GM21390 (cell line): Measurements from ENCODE around the gene TUT1.
"Not testable (repeated sequence)": the region's sequence is repeated elsewhere in the genome, so short reads cannot be mapped to it uniquely, and the experiment has no call there.

ENCODE experiments used
- ATAC-seq: cut with Tn5 transposase; IDR thresholded peaks from one replicate; pipeline ENCODE4 v1.9.1; 2021; ENCODE audit not compliant: unreplicated experiment

The TUT1 gene, protein sequence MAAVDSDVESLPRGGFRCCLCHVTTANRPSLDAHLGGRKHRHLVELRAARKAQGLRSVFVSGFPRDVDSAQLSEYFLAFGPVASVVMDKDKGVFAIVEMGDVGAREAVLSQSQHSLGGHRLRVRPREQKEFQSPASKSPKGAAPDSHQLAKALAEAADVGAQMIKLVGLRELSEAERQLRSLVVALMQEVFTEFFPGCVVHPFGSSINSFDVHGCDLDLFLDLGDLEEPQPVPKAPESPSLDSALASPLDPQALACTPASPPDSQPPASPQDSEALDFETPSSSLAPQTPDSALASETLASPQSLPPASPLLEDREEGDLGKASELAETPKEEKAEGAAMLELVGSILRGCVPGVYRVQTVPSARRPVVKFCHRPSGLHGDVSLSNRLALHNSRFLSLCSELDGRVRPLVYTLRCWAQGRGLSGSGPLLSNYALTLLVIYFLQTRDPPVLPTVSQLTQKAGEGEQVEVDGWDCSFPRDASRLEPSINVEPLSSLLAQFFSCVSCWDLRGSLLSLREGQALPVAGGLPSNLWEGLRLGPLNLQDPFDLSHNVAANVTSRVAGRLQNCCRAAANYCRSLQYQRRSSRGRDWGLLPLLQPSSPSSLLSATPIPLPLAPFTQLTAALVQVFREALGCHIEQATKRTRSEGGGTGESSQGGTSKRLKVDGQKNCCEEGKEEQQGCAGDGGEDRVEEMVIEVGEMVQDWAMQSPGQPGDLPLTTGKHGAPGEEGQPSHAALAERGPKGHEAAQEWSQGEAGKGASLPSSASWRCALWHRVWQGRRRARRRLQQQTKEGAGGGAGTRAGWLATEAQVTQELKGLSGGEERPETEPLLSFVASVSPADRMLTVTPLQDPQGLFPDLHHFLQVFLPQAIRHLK

DNA sequence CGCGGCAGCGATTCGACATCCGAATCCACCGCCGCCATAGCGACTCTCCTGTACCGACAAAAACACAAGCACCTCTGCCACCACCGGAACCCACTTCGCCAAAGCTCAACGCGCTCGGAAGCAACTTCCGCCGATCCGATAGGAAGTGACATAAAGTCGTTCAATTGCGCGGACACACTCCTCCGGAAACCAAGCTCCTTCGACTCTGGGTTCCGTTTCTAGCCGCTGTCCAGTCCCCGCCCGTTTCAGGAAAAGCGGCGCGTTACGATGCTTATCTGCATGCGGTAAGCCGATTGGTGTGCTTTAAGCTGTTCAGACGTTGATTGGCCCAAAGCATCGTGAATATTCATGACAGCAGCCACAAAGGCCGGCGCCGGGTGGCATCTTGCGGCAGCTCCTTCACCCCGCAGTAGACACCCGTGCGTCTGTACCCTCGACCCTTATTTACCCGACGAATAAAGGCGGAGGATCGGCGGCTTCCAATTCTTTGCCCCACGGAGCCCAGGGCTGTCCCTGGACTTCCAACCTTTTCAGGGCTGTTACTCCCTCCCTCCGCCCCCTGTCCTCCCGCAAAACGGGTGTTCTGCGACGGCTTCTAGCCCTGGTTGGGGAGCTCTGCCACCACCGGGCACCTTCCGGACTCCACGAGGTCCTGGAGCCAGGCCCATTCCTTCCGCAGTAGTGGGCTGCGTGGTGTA is at the start of gene TUT1:
TUT1 (minus strand) TSS at position 76 of the 698 bp plus-strand sequence; CDS start at position 38, 38 bp downstream.
- peak; percentile 86 for ATAC-seq

DNA sequence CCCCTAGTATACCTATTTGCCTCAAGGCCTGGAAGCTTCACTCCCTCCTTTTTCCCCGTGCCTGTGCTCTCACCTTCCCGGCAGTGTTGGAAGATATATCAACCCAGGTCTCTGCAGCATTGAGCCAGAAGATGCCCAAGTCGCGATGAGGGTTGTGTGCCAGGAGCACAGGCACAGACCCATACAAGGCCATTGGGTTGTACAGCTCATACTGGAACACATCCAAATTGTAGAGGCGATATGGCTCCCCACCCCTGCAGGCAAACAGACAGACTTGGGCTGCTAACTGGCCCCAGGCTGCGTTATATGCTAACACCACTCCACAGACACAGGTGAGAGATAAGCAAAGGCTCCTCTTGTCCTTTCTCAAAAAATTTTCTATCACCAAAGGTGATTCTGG is 41.2 kb upstream of the TUT1 start:
- no peak for ATAC-seq

DNA sequence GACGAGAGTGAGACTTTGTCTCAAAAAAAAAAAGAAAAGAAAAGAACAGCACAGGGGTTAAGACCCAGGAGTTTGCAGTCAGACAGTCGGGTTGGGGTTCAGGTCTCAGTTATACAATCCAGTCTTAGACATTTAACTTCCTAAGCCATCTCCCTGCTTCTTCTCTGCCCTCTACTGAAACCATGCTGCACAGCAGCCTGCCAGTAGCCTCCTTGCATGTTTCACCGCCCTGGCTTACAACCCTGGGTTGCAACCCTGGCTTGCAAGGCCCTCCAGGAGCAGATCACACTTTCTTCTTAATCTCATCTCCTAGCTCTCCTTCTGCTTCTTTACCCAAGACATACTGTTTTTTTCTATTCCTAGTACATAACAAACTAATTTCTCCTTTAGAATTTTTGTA is 36.4 kb upstream of the TUT1 start:
- ATAC-seq: no peak

DNA sequence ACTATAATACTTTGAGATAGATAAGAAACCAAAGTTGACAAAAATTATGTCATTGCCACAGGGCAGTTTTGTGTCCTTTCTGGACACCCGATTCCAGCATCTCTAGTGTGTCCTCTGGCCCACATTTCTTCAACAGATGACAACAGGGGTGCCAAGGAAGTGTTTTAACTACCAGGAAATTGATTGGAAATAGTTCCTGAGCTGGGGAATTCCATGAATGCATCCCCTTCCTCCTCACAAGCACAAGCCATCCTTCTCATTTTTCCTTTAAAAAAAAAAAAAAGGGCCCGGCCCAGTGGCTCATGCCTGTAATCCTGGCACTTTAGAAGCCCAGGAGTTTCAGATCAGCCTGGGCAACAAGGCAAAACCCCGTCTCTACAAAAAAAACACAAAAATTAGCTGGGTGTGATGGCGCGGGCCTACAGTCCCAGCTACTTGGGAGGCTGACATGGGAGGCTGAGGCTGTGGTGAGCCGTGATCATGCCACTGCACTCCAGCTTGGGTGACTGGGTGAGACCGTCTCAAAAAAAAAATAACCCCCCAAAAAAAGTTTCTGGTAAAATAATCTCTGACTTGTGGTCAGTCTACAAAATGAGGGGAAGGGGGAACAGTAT is 31.3 kb upstream of the TUT1 start:
- ATAC-seq: no peak

DNA sequence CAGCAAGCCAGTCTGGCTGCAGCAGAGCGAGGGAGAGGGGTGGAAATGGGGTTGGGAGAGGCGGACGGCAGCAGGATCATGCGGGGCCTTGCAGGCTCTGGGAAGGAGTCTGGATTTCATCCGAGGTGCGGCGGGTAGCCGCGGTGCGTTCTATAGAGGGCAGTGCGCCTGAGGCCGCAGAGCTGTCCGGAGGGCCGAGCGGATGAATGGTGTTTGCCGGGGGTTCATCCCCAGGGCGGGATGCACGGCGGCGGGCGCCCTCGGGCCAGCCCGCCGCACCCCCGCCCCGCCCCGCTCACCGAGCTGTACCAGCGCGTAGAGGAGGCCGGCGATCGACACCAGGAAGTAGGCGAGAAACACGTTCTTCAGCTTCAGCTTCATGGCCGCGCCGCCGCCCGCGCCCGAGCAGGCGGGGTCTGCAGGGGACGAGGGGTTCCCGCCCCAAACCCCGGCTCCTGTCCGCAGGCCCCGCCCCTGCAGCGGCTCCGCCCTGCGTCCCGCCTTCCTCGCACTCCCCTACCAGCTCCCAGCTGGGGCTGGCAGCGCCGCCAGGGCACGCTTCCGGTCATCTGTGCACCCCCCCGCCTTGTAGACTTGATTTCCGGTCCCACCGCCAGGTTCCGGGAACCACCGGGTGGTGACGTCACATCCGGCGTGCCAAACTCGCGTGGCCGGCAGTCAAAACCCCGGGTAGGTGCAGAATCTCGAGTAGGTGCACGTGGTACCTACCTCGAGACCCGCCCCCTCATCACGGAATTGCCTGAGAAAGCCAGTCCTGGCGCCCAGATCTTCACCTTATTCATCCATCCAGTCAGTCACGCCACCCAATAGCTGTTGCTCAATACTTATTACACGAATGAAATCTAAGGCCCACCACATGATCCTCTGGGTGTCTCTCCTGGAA is 30.5 kb upstream of the TUT1 start, which contains the start of gene B3GAT3:
B3GAT3 (minus strand) TSS at position 420 of the 904 bp plus-strand sequence; CDS start at position 381, 39 bp downstream.
- peak; percentile 91 for ATAC-seq

DNA sequence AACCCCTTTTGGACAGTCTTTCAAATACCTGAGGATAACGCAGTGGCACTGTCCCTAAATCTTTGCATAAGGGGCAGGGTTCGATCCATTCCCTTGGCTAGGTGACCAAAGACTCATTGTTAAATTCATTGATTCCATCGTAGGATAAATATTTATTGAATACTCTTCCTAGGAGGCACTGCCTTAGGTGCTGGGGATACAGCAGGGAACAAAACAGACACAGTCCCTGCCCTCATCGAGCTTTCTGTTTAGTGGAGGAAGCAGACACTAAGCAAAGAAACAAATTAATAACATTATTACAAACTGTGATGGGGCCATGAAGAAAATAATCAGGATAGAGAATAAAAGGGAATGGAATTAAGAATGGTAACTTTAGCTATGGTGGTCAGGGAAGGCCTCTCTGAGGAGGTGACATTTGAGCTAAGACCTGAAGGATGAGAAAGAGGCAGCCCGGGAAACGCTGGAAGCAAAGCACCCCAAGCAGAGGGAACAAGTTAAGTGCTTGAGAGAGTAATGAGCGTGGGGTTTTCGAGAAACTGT is 29.8 kb upstream of the TUT1 start:
- no peak for ATAC-seq

DNA sequence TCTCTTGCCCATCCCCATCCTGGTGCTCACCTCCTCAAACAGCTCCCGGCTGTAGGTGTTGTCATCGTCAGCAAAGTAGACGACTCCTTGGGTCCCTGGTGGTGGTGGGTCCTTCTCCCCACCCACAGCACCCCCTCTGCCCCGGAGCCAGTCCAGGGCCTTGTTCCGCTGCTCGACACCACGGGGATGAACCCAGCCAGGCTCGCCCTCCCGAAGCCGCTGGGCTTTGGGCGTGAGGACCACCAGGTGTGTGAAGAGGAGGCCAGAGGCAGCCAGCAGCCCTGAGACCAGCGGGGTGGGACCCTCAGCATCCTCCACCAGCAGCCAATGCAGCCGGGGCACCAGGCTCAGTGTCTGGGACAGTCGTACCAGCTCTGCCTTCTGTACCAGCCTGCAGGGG is 25.6 kb upstream of the TUT1 start:
- not testable (repeated sequence) for ATAC-seq

DNA sequence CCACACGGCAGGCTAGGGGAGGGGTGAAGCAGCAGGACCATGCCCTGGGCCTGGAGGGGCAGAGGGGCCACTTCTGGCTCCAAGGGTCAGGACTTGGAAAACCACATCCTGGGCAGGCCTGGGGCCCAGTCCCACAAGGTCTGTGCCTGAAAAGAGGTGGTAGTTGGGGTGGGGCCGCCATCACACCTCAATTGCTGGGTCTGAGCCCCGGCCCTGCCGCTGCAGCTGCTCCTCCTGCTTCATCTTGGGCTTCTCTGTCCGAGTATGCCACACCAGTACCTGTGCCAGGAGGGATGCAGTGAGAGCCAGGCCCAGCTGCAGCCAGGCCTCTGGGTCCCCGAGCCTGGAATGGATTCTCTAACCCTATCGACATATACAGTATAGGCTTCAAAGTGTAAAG is 24.2 kb upstream of the TUT1 start:
- ATAC-seq: no peak

DNA sequence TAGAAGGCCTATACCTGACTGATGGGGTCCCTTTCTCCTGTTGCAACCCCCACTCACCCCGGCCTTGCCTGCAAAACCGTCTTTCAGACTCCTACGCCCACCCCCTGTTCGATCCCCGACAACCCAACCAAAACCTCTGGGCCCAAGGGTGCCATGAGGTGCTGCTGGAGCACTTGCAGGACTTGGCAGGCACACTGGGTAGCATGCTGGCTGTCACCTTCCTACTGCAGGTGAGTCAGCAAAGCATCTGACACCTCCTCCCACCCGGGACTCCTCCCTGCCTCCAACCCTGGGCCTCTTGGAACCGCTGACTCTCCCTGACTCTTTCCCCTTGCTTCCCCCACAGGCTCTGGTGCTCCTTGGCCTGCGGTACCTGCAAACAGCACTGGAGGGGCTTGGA is 23.0 kb upstream of the TUT1 start:
- no peak for ATAC-seq

DNA sequence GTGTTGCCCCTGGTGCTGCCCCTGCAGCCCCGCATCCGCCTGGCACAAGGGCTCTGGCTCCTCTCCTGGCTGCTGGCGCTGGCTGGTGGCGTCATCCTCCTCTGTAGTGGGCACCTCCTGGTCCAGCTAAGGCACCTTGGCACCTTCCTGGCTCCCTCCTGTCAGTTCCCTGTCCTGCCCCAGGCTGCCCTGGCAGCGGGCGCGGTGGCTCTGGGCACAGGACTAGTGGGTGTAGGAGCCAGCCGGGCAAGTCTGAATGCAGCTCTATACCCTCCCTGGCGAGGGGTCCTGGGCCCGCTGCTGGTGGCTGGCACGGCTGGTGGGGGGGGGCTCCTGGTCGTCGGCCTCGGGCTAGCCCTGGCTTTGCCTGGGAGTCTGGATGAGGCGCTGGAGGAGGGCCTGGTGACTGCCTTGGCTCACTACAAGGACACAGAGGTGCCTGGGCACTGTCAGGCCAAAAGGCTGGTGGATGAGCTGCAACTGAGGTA is 22.0 kb upstream of the TUT1 start:
- ATAC-seq: no peak

DNA sequence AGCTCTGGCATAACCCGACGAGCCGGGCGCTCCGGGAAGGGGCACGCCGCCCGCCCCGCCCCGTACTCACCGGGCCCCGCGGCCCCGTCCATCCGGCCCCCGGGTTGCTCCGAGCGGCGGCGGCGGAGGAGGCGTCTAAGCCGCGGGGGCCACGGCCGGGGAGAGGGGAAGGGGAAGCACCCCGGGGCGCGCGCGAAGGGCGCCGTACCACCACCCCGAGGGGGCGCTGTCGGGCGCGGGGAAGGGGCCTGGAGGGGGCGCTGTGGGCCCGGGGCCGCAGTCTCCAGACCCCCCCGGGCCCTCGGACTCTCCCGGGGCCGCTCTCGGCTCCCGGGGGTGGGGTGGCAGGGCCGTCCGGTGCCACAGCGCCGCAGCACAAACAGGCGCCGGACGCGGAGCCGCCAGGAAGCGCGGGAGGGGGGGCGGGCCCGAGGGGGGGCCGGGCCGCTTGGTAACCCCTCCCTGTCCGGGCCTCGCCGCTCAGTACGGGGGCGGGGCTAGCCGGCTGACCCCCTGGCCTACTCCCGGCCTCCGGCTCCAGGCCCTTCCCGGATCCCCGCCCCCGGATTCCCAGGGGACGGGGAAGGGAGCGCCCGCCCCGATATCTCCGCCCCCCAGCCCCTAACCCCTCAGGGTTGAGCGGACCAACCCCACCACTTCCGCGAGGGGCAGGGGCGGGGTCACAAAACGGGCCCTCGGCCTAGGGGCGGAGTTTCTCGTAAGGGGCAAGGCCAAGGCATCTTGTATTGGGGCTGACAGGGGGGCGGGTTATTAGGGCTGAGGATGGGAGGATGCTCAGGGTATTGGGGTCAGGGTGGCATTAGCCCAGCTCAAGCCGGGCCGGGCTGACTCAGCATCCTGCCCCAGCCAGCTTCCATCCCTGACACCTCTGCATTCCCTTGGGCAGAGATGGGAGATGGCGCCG is 21.3 kb upstream of the TUT1 start, which contains the start of the genes EML3 and ROM1:
EML3 (minus strand) TSS at position 410 of the 925 bp plus-strand sequence; CDS start at position 92, 318 bp downstream.
ROM1 (plus strand) TSS at position 892 of the 925 bp plus-strand sequence; CDS start at position 917, 25 bp downstream.
- peak; percentile 68 for ATAC-seq

DNA sequence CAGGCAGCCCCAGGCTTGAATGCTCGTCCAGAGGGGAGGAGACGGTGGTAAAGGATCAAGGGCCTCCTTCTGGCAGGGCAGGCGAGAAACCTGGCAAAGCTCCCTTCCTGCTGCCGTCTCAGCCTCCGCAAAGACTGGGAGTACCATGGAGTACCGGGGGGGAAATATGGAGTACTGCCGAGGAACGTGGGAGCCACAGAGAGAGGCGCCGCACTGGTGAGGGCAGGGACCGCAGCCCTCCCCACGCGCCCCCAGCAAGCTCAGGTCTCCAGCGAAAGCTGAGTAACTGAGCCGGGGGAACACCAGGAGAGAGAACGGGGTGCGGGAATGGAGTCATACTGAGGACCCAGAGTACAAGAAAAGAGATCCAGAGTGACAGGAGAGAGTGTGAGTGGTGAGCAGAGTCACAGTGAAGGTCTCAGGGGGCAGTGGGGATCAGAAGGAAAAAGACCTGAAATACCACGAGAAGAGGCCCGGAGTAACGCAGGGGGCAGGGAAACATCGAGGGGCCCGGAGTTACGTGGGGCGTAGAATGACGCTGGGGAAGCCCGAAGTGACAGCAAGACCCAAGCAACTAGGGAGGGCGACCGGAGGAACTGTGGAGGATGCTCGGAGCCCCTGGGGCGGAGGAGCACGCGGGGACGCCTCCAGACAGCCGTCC is 20.5 kb upstream of the TUT1 start:
- peak; percentile 6 for ATAC-seq

DNA sequence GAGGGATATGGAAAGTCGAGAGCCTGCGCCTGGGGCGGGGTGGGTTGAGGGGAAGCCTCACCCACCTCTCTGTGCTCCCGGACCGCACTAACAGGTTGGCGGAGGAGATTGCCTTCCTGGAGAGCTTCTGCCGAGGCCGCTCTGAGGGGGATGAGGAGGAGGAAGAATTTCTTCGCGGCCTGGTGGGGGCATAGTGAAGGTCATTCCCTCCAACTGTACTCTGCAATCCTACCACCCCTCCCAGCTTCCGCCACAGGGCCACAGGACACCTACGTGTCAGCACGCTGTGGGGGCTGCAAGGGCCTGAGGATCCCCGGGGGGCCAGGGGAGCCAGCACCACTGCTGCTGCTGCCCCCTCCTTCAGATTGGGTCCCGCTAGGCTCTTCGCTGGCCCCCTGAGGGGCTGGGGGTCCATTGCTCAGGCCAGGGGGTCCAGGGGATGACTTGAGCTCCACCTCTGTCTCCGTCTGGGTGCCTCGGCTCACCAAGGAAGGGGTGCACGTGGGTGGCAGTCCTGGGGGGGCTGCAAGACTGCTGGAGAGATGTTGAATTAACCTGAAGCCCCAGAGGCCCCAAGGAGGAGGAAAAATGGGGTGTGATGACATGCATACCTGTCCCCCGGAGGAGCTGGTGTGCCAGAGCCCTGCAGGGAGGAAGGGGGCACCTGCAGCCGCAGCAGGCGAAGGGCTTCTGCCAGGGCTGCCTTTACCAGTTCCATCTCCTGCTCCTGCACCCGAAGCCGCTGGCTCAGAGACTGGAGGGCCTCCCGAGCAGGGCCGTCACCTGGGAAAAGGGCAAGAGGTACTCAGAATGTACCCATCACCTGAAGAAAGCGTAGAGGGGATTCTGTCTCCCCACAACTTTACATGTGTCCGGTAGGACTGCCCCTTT is 19.7 kb upstream of the TUT1 start:
- no peak for ATAC-seq

DNA sequence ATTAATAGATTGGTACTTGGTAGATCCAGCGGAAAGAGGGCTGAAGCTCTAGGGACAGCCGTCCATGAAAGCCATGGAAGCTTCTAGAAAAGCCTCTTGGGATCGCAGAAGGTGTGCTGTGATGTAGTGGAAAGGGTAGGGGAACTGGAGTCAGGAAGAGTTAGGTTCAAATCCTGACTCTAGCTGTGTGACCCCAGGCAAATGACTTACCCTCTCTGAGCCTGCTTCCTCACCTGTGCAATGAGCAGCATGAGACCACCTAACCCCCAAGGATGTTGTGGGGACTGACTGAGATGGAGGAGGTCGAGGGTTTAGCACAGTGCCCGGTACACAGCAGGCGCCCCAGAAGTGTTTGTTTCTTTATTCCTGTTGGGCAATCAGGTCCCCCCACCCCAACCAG is 19.1 kb upstream of the TUT1 start:
- no peak for ATAC-seq

DNA sequence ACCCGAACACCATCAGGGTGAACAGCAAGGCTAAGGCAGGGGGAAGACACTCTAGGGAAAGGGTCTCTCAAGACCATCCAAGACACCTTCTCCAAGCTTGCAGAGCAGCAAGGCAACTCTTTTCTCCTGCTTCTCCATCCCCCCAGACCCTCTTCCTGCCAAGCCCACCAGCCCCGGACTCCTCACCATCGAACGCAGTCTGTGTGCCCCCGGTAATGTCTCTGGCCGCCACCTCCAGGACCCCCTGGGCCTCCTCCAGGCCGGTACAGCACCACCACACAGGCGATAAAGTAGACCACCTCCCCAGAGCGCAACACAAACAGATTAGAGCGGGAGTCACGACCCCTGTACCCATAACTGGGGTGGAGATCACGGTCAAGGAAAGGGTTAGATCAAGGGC is 17.5 kb upstream of the TUT1 start:
- no peak for ATAC-seq

DNA sequence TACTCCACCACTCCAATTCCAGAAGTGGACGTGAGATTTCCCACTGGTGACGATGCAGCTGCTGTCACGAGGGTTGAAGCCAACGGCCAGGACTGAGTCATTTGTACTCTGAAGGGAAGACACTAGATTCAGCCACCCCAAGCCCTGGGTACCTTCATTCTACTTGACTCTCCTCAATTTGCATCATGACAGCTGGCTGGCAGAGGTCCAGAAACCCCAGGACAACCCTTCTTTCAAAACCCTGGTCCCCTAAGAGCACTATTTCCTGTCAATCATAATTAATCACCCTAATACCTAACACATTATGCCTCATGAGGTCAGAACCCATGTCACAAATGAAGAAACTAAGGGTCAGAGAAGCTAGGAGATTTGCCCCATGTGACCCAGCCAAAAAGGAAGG is 16.4 kb upstream of the TUT1 start:
- ATAC-seq: no peak

DNA sequence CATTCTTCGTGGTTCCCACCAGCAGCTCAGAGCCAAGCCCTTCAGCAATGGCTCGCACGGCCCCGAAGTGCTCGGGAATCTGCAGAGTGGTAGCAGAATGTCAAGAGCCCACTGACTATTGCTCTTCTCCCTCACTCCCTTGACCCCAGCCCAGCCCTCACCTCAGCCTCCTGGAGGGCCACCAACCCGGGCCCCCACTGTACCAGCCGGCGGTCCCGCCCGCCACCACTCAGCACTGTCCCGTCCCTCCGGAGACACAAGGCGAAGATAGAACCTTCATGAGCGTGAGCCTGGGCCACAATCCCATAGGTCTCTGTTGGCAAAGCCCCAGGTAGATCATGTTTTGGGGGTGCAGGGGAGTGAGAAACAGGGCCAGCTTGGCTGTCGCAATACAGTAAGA is 14.6 kb upstream of the TUT1 start:
- ATAC-seq: no peak
